Activated naive CD4-positive, alpha-beta T cell treated with anti-CD3 and anti-CD28 coated beads, Interleukin-2, amount 50 U/mL, for 24 hours (primary cell): ENCODE data around the gene TUBB4A.

Experiments used
- H3K27ac Mint-ChIP-seq: one replicate; pipeline ENCODE4 v1.8.0; 2021; ENCODE audit warnings: mild to moderate bottlenecking, mixed read lengths
- H3K27me3 Mint-ChIP-seq: one replicate; pipeline ENCODE4 v1.8.0; 2021; ENCODE audit warnings: mixed read lengths
- H3K36me3 Mint-ChIP-seq: one replicate; pipeline ENCODE4 v1.8.0; 2021; ENCODE audit warnings: mixed read lengths
- H3K4me1 Mint-ChIP-seq: one replicate; pipeline ENCODE4 v1.8.0; 2021; ENCODE audit warnings: mixed read lengths
- H3K4me3 Mint-ChIP-seq: one replicate; pipeline ENCODE4 v1.8.0; 2021; ENCODE audit warnings: mild to moderate bottlenecking, mixed read lengths
- H3K9me3 Mint-ChIP-seq: one replicate; pipeline ENCODE4 v1.8.0; 2021; ENCODE audit warnings: mixed read lengths

Gene TUBB4A

GRCh38 chr19:6530386-6531162 lies 28.5 kb upstream of the TUBB4A start, which contains the start of gene TNFSF9:
TNFSF9 (plus strand) TSS chr19:6531026; CDS start chr19:6531037, 11 bp downstream.
- Mint-ChIP-seq H3K27me3 (peaks cover 22% of the 10 kb centered on the region), H3K4me1 (peaks cover 33% of the 10 kb centered on the region), H3K27ac (peak within 1 kb of the TSS; percentile 79), H3K9me3 (no peaks in the 10 kb centered on the region), H3K36me3 (no peaks in the 10 kb centered on the region), H3K4me3 (peak within 1 kb of the TSS; percentile 93)

DNA sequence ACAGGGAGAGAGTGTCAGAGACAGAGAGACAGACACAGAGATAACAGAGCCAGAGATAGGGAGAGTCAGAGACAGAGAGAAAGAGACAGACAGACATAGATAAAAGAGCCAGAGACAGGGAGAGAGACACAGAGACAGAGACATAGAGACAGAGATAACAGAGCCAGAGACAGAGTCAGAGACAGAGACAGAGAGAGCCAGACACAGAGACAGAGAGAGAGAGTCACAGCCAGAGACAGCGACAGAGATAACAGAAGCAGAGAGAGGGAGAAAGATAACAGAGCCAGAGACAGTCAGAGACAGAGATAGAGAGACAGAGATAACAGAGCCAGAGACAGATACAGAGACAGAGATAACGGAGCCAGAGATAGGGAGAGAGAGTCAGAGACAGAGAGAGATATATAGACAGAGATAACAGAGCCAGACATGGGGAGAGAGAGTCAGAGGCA lies 27.9 kb upstream of the TUBB4A start:
- Mint-ChIP-seq H3K36me3 (no peaks in the 10 kb centered on the region), H3K27me3 (peaks cover 21% of the 10 kb centered on the region), H3K9me3 (no peaks in the 10 kb centered on the region), H3K4me1 (peaks cover 33% of the 10 kb centered on the region), H3K4me3 (peak overlapping the region; percentile 93), H3K27ac (peak overlapping the region; percentile 14)

GRCh38 chr19:6529351-6529750 lies 27.2 kb upstream of the TUBB4A start:
- no peaks in the 10 kb centered on the region for H3K36me3 Mint-ChIP-seq
- peaks cover 33% of the 10 kb centered on the region for H3K4me1 Mint-ChIP-seq
- H3K4me3 Mint-ChIP-seq, result peak overlapping the region; percentile 93
- H3K27ac Mint-ChIP-seq, result no peak overlapping the region
- no peaks in the 10 kb centered on the region for H3K9me3 Mint-ChIP-seq
- peaks cover 18% of the 10 kb centered on the region for H3K27me3 Mint-ChIP-seq

DNA sequence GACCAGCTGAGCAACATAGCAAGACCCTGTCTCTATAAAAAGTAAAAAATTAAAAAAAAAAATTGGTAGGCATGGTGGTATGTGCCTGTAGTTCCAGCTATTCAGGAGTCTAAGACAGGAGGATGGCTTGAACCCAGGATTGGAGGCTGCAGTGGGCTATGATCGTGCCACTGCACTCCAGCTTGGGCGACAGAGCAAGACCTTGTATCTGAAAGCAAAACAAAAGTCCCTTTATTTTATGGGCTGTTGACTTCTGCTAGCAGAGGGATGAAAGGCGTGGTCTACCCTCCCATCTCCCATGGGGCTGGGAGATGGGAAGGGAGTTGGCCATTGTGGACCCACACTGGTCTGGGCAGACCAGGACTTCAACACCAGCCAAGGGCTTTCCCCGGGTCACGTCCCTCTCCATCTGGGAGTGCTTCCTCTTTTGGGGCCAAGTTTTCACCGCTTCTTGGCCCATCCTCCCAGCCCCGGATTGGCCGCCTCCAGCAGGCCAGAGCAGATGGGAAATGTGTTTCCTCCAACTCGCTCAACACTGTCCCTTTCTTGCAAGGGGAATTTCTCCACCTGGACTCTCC lies 26.5 kb upstream of the TUBB4A start:
- Mint-ChIP-seq H3K36me3 (no peaks in the 10 kb centered on the region), H3K9me3 (no peaks in the 10 kb centered on the region), H3K27ac (no peak overlapping the region), H3K4me1 (peaks cover 33% of the 10 kb centered on the region), H3K4me3 (no peak overlapping the region), H3K27me3 (peaks cover 12% of the 10 kb centered on the region)

DNA sequence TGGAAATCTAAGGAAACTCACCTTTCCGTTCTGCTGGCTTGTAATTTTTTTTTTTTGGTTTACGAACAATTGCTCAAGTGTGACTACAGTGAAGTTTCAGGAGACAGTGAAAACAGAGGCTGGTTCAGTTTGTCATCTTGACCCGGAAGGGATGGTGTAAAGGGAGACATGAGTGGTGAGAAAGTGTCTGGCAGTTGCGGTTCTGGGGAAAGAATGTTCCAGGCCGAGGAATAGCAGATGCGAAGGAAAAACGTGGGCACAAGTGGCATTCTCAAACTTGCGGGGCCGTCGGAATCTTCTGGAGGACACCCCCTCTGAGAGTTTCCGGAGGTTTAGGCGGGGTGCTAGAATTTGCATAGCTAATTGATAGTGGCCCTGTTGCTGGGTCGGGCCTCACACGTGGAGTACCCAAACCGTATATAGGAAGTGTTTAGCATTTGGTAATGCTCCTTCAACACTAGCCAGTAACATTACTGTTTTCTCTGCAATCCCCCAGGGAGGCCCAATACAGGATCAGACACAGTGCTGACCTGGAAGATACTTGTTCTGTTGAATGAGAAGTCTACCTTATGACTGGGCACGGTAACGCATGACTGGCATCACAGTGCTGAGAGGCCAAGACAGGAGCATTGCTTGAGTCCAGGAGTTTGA lies 25.9 kb upstream of the TUBB4A start:
- Mint-ChIP-seq H3K27ac (peak overlapping the region; percentile 3), H3K27me3 (peaks cover 12% of the 10 kb centered on the region), H3K4me1 (peaks cover 32% of the 10 kb centered on the region), H3K36me3 (no peaks in the 10 kb centered on the region), H3K9me3 (no peaks in the 10 kb centered on the region), H3K4me3 (no peak overlapping the region)

GRCh38 chr19:6524311-6524710 lies 22.2 kb upstream of the TUBB4A start:
- Mint-ChIP-seq H3K27ac (no peak overlapping the region), H3K27me3 (no peaks in the 10 kb centered on the region), H3K4me3 (no peak overlapping the region)

DNA sequence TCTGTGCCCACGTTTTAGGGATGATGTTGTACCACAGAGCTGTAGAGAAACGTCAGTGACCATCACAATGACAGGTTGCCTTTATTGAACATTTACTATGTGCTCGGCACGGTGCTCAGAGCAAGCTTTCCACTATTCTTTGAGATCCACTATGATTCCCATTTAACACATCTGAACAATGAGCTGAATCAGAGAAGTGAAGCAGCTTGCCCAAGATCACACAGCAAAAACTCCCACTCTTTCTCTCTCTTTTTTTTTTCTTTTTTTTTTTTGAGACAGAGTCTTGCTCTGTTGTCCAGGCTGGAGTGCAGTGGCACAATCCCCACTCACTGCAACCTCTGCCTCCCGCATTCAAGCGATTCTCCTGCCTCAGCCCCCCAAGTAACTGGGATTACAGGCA lies 20.6 kb upstream of the TUBB4A start:
- Mint-ChIP-seq H3K9me3 (no peaks in the 10 kb centered on the region), H3K4me1 (peaks cover 18% of the 10 kb centered on the region), H3K4me3 (no peak overlapping the region), H3K27ac (no peak overlapping the region), H3K27me3 (no peaks in the 10 kb centered on the region), H3K36me3 (no peaks in the 10 kb centered on the region)

More at GRCh38 chr19:6524311-6524710, 22.2 kb upstream of the TUBB4A start:
- no peaks in the 10 kb centered on the region for H3K9me3 Mint-ChIP-seq
- peaks cover 6% of the 10 kb centered on the region for H3K4me1 Mint-ChIP-seq
- no peaks in the 10 kb centered on the region for H3K36me3 Mint-ChIP-seq

DNA sequence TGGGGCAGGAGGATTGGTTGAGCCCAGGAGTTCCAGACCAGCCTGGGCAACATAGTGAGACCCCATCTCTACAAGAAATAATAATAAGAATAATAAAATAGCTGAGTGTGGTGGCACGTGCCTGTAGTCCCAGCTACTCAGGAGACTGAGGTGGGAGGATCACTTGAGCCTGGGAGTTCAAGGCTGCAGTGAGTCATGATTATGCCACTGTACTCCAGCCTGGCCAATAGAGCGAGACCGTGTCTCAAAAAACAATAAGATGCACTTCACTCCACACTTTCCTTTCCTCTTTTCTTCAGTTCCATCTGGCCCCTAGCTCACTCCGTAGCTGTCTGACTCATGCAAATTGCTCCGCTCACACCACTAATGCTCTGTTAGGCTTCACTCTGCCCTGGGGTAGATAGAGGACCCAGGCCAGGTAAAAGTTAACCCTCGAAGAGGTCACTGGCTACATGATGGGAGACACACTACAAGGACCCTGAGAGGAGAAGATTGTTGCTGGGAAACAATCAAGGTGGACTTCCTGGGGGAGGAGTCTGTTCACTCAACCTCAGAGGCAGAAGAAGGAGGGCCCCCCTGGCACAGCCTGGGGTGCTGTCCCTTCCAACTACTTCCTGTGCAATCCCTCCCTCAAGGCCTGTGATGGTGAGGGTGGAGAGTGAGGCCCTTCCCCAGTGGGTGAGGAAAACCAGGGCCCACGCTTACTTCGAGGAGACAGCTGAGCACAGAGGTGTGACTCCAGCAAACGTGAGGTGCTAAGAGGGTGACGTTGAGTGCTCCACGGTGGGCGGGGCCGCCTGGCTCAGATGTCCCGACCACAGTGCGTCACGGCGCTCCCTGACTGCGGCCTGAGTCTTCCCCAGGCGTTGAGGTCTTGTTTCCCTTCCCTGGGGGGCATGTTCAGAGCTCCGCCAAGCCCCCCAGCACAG lies 19.9 kb upstream of the TUBB4A start:
- no peaks in the 10 kb centered on the region for H3K27me3 Mint-ChIP-seq
- H3K27ac Mint-ChIP-seq, result peak overlapping the region; percentile 19
- H3K4me3 Mint-ChIP-seq, result no peak overlapping the region
- H3K4me1 Mint-ChIP-seq, result peaks cover 25% of the 10 kb centered on the region
- H3K9me3 Mint-ChIP-seq, result no peaks in the 10 kb centered on the region
- H3K36me3 Mint-ChIP-seq, result no peaks in the 10 kb centered on the region

- Mint-ChIP-seq H3K4me1 (peaks cover 35% of the 10 kb centered on the region), H3K27ac (no peak overlapping the region), H3K4me3 (no peak overlapping the region), H3K9me3 (no peaks in the 10 kb centered on the region), H3K36me3 (no peaks in the 10 kb centered on the region), H3K27me3 (no peaks in the 10 kb centered on the region)
These were observed 17.2 kb upstream of the TUBB4A start for GRCh38 chr19:6519289-6519688.

DNA sequence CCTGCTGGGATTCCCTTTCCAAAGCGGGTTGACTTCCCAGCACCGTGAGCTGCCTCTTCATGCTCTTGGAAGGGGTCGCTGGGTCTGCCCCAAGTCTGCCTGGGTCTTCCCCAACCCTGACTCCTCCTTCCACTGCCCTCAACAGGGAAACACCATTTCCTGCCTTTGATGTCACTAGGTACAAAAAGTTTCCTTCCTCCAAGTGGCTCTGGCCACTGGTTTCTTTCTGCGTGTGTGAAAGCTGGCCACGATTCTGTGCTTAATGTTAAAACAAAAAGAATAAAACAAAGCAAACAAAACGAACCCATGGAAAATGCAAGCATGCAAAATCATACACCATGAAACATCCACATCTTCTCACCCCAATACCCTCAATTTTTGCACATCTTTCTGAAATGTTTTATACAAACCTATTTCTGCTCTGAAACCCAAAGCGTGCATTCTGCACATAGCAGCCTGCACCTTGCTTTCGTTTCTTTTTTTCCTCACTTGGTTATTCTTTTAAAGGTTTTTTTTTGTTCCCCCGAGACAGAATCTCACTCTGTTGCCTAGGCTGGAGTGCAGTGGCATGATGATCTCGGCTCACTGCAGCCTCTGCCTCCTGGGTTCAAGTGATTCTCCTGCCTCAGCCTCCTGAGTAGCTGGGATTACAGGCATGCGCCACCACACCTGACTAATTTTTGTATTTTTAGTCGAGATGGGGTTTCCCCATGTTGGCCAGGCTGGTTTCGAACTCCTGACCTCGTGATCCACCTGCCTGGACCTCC lies 16.2 kb upstream of the TUBB4A start:
- peaks cover 35% of the 10 kb centered on the region for H3K4me1 Mint-ChIP-seq
- no peaks in the 10 kb centered on the region for H3K36me3 Mint-ChIP-seq
- H3K9me3 Mint-ChIP-seq, result no peaks in the 10 kb centered on the region

DNA sequence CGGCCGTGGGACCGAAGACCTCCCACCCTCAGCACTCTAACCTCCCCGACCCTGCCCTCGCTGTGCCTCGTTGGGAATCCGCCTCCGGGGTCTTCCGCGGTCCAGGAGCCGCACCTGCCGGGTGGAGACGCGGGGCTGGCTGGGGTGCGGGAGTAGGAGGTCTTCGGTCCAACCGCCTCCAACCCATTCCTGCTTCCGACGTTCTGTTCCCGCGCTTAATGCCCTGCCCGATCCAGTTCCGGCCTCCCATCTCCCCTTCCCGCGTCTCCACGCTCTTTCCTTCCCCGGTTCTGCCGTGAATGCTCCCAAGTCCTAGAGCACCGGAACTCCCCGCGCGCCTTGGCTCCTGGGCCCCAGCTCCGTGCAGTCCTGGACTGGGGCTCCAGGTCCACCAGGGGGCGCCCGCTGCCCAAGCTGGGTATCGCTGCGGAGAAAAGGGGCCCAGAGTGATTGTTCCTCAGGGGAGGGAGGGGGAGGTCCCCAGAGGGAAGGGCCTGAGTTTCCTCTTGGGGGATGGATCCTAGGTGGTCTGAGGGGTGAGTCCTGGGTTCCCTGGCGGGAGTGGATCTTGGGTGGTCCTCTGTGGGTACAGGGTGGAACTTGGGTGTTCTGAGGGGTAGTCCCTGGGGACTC lies 14.7 kb upstream of the TUBB4A start:
- no peaks in the 10 kb centered on the region for H3K36me3 Mint-ChIP-seq
- H3K27ac Mint-ChIP-seq, result peak overlapping the region; percentile 52
- no peaks in the 10 kb centered on the region for H3K9me3 Mint-ChIP-seq
- H3K4me1 Mint-ChIP-seq, result peaks cover 31% of the 10 kb centered on the region
- peak overlapping the region; percentile 90 for H3K4me3 Mint-ChIP-seq
- no peaks in the 10 kb centered on the region for H3K27me3 Mint-ChIP-seq

More for the DNA sequence above, 16.2 kb upstream of the TUBB4A start:
- Mint-ChIP-seq H3K27me3 (no peaks in the 10 kb centered on the region), H3K4me3 (peak overlapping the region; percentile 6), H3K27ac (peak overlapping the region; percentile 85)

GRCh38 chr19:6516018-6516658 lies 14.0 kb upstream of the TUBB4A start:
- Mint-ChIP-seq H3K4me3 (peak overlapping the region; percentile 90), H3K27ac (peak overlapping the region; percentile 20), H3K36me3 (no peaks in the 10 kb centered on the region), H3K4me1 (peaks cover 34% of the 10 kb centered on the region), H3K9me3 (no peaks in the 10 kb centered on the region), H3K27me3 (no peaks in the 10 kb centered on the region)

DNA sequence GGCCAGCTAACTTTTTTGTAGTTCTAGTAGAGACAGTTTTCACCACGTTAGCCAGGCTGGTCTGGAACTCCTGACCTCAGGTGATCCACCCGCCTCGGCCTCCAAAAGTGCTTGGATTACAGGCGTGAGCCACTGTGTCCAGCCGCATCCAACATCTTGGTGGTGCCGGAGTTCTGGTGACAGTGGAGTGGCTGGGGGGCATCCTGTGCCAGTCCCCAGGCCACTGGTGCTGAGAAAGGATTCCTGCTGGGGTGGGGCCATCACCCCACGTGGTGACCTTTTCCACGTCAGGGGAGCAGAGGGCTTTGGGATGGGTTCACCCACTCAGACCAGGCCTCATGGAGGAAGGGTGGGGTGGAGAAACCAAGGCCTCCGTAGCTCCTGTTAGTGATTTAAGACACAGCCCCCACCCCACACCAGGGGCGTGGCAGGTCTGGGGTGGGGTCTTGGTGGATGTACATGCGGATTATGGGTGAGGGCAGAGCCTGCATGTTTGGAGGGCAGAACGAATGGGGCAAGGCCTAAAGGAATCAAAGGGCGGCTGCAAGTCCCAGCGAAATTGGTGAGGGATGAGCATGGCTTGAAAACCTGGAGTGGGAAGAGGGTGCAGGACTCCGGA lies 12.9 kb upstream of the TUBB4A start:
- Mint-ChIP-seq H3K27ac (no peak overlapping the region), H3K4me1 (peaks cover 34% of the 10 kb centered on the region), H3K36me3 (no peaks in the 10 kb centered on the region), H3K9me3 (no peaks in the 10 kb centered on the region), H3K4me3 (peak overlapping the region; percentile 67), H3K27me3 (no peaks in the 10 kb centered on the region)
